Activated CD4-positive, alpha-beta memory T cell treated with anti-CD3 and anti-CD28 coated beads, Interleukin-2, amount 10 ng/mL, durations not matched to agents 7 days and 5 days (primary cell): ENCODE results near the gene TMX3. TPM values are rescaled to one million over a fixed set of nuclear protein-coding genes. Genes with fewer than 3 reads are reported as not detected.

Experiments
- CTCF ChIA-PET: fragments of 350-600 bp; sonication (Branson Sonifier 250); formaldehyde crosslinking; loops from one replicate; lab custom pipeline; 2021; ENCODE audit warnings: antibody characterized with exemption, inconsistent platforms; lab: Charles Lee
- POLR2A ChIA-PET: fragments of 350-600 bp; sonication (Branson Sonifier 250); formaldehyde crosslinking; loops from one replicate; lab custom pipeline; 2021; ENCODE audit warnings: antibody characterized with exemption; lab: Charles Lee
- DNase-seq: peaks from one replicate; pipeline ENCODE4 v3.0.0-alpha.2; 2020
- H3K27ac Mint-ChIP-seq: one replicate; pipeline ENCODE4 v1.8.0; 2021; ENCODE audit warnings: mild to moderate bottlenecking, mixed read lengths
- H3K27me3 Mint-ChIP-seq: one replicate; pipeline ENCODE4 v1.8.0; 2021; ENCODE audit warnings: mixed read lengths
- H3K36me3 Mint-ChIP-seq: one replicate; pipeline ENCODE4 v1.8.0; 2021; ENCODE audit warnings: low read depth, mixed read lengths
- H3K4me1 Mint-ChIP-seq: one replicate; pipeline ENCODE4 v1.8.0; 2021; ENCODE audit warnings: mixed read lengths
- H3K4me3 Mint-ChIP-seq: one replicate; pipeline ENCODE4 v1.8.0; 2021; ENCODE audit warnings: mild to moderate bottlenecking, mixed read lengths
- H3K9me3 Mint-ChIP-seq: one replicate; pipeline ENCODE4 v1.8.0; 2021; ENCODE audit warnings: mixed read lengths
- total RNA-seq, 2 experiments: library from RNA; stranded (reverse); gene quantifications; one replicate each; pipeline ENCODE4 v1.2.3, GENCODE V29; 2021

The TMX3 gene
- total RNA-seq, 2 experiments from 2014 or later = 55.9 to 56.0 TPM

GRCh38 chr18:68642003-68642402, 72.9 kb downstream of the TMX3 start:
- POLR2A ChIA-PET = no interaction called here
- no peaks in the 10 kb centered on the region for H3K36me3 Mint-ChIP-seq
- H3K9me3 Mint-ChIP-seq = no peaks in the 10 kb centered on the region
- peaks cover 19% of the 10 kb centered on the region for H3K27me3 Mint-ChIP-seq
- CTCF ChIA-PET = no interaction called here
- no peak for DNase-seq
- H3K4me1 Mint-ChIP-seq = no peaks in the 10 kb centered on the region
- no peak overlapping the region for H3K27ac Mint-ChIP-seq
- no peak overlapping the region for H3K4me3 Mint-ChIP-seq

- Mint-ChIP-seq H3K4me3 (no peak overlapping the region), H3K36me3 (no peaks in the 10 kb centered on the region), H3K27ac (no peak overlapping the region), H3K27me3 (peaks cover 16% of the 10 kb centered on the region), H3K9me3 (no peaks in the 10 kb centered on the region), H3K4me1 (no peaks in the 10 kb centered on the region)
- DNase-seq = no peak
- CTCF ChIA-PET = interaction anchor here (0.7 to 1.5 kb wide), 2 partner anchors 9 to 10 kb away, joined by 3 read pairs; no protein-coding TSS in a partner anchor
- POLR2A ChIA-PET = no interaction called here
Measured at GRCh38 chr18:68640861-68641260, 74.0 kb downstream of the TMX3 start.

GRCh38 chr18:68638613-68639012, 76.3 kb downstream of the TMX3 start:
- Mint-ChIP-seq H3K27me3 (peaks cover 15% of the 10 kb centered on the region), H3K4me1 (no peaks in the 10 kb centered on the region), H3K27ac (no peak overlapping the region), H3K9me3 (no peaks in the 10 kb centered on the region), H3K4me3 (no peak overlapping the region), H3K36me3 (no peaks in the 10 kb centered on the region)
- ChIA-PET CTCF (interaction anchor here (0.8 kb wide), 1 partner anchor 22 kb away, joined by 4 read pairs; no protein-coding TSS in a partner anchor), POLR2A (no interaction called here)
- DNase-seq = no peak

- Mint-ChIP-seq H3K9me3 (no peaks in the 10 kb centered on the region), H3K4me1 (no peaks in the 10 kb centered on the region), H3K27me3 (peaks cover 2% of the 10 kb centered on the region), H3K27ac (no peak overlapping the region), H3K4me3 (no peak overlapping the region), H3K36me3 (no peaks in the 10 kb centered on the region)
- ChIA-PET CTCF (no interaction called here), POLR2A (no interaction called here)
- no peak for DNase-seq
Measured at GRCh38 chr18:68627812-68628211, 87.1 kb downstream of the TMX3 start.

Other genes starting within 250 kb of the TMX3 start
- gene CCDC102B, start 83.0 kb upstream of the TMX3 start, total RNA-seq = 1 to 10 TPM; 1.0 to 1.2 TPM